Measurements from ENCODE around the gene ADORA2B. TPM values are rescaled to one million over a fixed set of nuclear protein-coding genes. Genes with fewer than 3 reads are reported as not detected.
"Not testable (repeated sequence)": the region's sequence is repeated elsewhere in the genome, so short reads cannot be mapped to it uniquely, and the experiment has no call there.

Gene ADORA2B
- polyA plus RNA-seq (ENCODE audit: insufficient read length) = 3.7 TPM

GRCh38 chr17:15944759-15945526, at the start of gene ADORA2B:
Gene ADORA2B (plus strand): TSS chr17:15945130. CDS start chr17:15945249, 119 bp downstream.
- DNase-seq (ENCODE audit: low read depth) = no peak

- DNase-seq (ENCODE audit: low read depth) = no peak
Measured at GRCh38 chr17:15896277-15896676, 48.7 kb upstream of the ADORA2B start.

- no peak for DNase-seq (ENCODE audit: low read depth)
Measured at GRCh38 chr17:15896834-15897233, 48.1 kb upstream of the ADORA2B start.

GRCh38 chr17:15899596-15899995, 45.3 kb upstream of the ADORA2B start:
- not testable (repeated sequence) for DNase-seq (ENCODE audit: low read depth)

- no peak for DNase-seq (ENCODE audit: low read depth)
Measured at GRCh38 chr17:15900871-15901270, 44.1 kb upstream of the ADORA2B start.

- not testable (repeated sequence) for DNase-seq (ENCODE audit: low read depth)
Measured at GRCh38 chr17:15905236-15905635, 39.7 kb upstream of the ADORA2B start.

- no peak for DNase-seq (ENCODE audit: low read depth)
Measured at GRCh38 chr17:15907290-15907689, 37.6 kb upstream of the ADORA2B start.

- no peak for DNase-seq (ENCODE audit: low read depth)
Measured at GRCh38 chr17:15908378-15908777, 36.6 kb upstream of the ADORA2B start.

- no peak for DNase-seq (ENCODE audit: low read depth)
Measured at GRCh38 chr17:15909481-15909991, 35.4 kb upstream of the ADORA2B start.

GRCh38 chr17:15910791-15911190, 34.1 kb upstream of the ADORA2B start:
- no peak for DNase-seq (ENCODE audit: low read depth)

- not testable (repeated sequence) for DNase-seq (ENCODE audit: low read depth)
Measured at GRCh38 chr17:15911701-15912100, 33.2 kb upstream of the ADORA2B start.

- DNase-seq (ENCODE audit: low read depth) = no peak
Measured at GRCh38 chr17:15912416-15912955, 32.4 kb upstream of the ADORA2B start.

- DNase-seq (ENCODE audit: low read depth) = no peak
Measured at GRCh38 chr17:15913826-15914225, 31.1 kb upstream of the ADORA2B start.

- no peak for DNase-seq (ENCODE audit: low read depth)
Measured at GRCh38 chr17:15914400-15915170, 30.3 kb upstream of the ADORA2B start.

- DNase-seq (ENCODE audit: low read depth) = no peak
Measured at GRCh38 chr17:15915961-15916360, 29.0 kb upstream of the ADORA2B start.

GRCh38 chr17:15917021-15917437, 27.9 kb upstream of the ADORA2B start:
- DNase-seq (ENCODE audit: low read depth) = no peak

GRCh38 chr17:15917438-15918027, 27.4 kb upstream of the ADORA2B start:
- no peak for DNase-seq (ENCODE audit: low read depth)

GRCh38 chr17:15918261-15918660, 26.7 kb upstream of the ADORA2B start:
- no peak for DNase-seq (ENCODE audit: low read depth)

GRCh38 chr17:15918661-15919259, 26.2 kb upstream of the ADORA2B start:
- DNase-seq (ENCODE audit: low read depth) = no peak

- DNase-seq (ENCODE audit: low read depth) = no peak
Measured at GRCh38 chr17:15919466-15919865, 25.5 kb upstream of the ADORA2B start.

- DNase-seq (ENCODE audit: low read depth) = no peak
Measured at GRCh38 chr17:15920758-15921239, 24.1 kb upstream of the ADORA2B start.

Data from forelimb muscle (tissue), 1 donor.